Lung (tissue), 12 donors: Measurements from ENCODE around the gene GPR34. TPM values are rescaled to one million over a fixed set of nuclear protein-coding genes. Genes with fewer than 3 reads are reported as not detected.

Experiments used
- ATAC-seq: fragments of 200-7000 bp; cut with Tn5 transposase; one replicate; pipeline ENCODE4 v1.9.1; 2020; ENCODE audit warnings: moderate number of reproducible peaks; ENCODE audit not compliant: insufficient read depth, low FRiP score
- DNase-seq, 3 donors: peaks; one replicate each; pipeline ENCODE4 v3.0.0-alpha.2; 2013 to 2017
- H3K27ac ChIP-seq, 2 donors: one replicate each; pipeline ENCODE4 v1.5.1; 2013; ENCODE audit warnings: mild to moderate bottlenecking in 2 of 2, moderate library complexity in 2 of 2, control low read depth in 1 of 2, inconsistent platforms in 1 of 2, low read depth in 1 of 2, low read length in 1 of 2
- H3K27me3 ChIP-seq, 3 donors: one replicate each; pipeline ENCODE4 v1.5.1; 2013; ENCODE audit warnings: low read length in 2 of 3; ENCODE audit not compliant: control insufficient read depth in 3 of 3, insufficient read depth in 3 of 3
- H3K36me3 ChIP-seq, 4 donors: one replicate each; pipeline ENCODE4 v1.5.1; 2013; ENCODE audit warnings: low read length in 4 of 4, mild to moderate bottlenecking in 1 of 4, moderate library complexity in 1 of 4; ENCODE audit not compliant: control insufficient read depth in 4 of 4, insufficient read depth in 4 of 4
- H3K4me1 ChIP-seq, 5 donors: one replicate each; pipeline ENCODE4 v1.5.1; 2013; ENCODE audit warnings: low read length in 5 of 5, mild to moderate bottlenecking in 2 of 5, moderate library complexity in 1 of 5; ENCODE audit not compliant: control insufficient read depth in 5 of 5, insufficient read depth in 5 of 5
- H3K4me3 ChIP-seq: one replicate; pipeline ENCODE4 v1.5.1; 2013; ENCODE audit warnings: mild to moderate bottlenecking, control low read depth, moderate library complexity
- H3K9ac ChIP-seq, 2 donors: one replicate each; pipeline ENCODE4 v1.5.1; 2013; ENCODE audit warnings: low read length in 2 of 2, control low read depth in 1 of 2; ENCODE audit not compliant: insufficient read depth in 1 of 2
- H3K9me3 ChIP-seq, 4 donors: one replicate each; pipeline ENCODE4 v1.5.1; 2013; ENCODE audit warnings: low read length in 3 of 4, mild to moderate bottlenecking in 1 of 4, moderate library complexity in 1 of 4; ENCODE audit not compliant: control insufficient read depth in 4 of 4, insufficient read depth in 3 of 4
- WGBS, 2 donors: extraction: QIAGEN DNeasy Blood & Tissue Kit; methylation state at CpG; one replicate each; pipeline ENCODE4 v1.1.7; 2013; 5-methylcytosine and 5-hydroxymethylcytosine counted together
- polyA plus RNA-seq, 2 donors: library from polyadenylated mRNA; stranded (reverse); fragments of 200-250 nt; gene quantifications; one replicate each; pipeline ENCODE4 v1.2.1, GENCODE V29; 2013
- total RNA-seq, 2 donors: library from RNA; depleted of rRNA in 1 of 2; stranded (reverse); fragments of >200 nt in 1 of 2; gene quantifications; one replicate each; pipeline ENCODE4 v1.2.1, GENCODE V29; 2014 to 2021
- TF ChIP-seq, protein P1 (sequence below): IDR thresholded peaks from 2 replicates; pipeline ENCODE4 v1.5.1; 2012; ENCODE audit warnings: mild to moderate bottlenecking; ENCODE audit errors: control extremely low read depth, extremely low read depth
- donor health status: control.
- donor health status: control.
- donor health status: Bipolar disorder and iron deficiency.
- donor health status: healthy.
- donor health status: DM: yes; HTN: yes; CAD: no.

Gene GPR34
- total and polyA plus RNA-seq, 4 donors: 4.3 to 9.8 (median 5.3) TPM

GRCh38 chrX:41686788-41687187 lies 2.0 kb upstream of the GPR34 start:
- 31 to 69% methylated on average over 4 of the region's 4 CpGs for WGBS, 2 donors
- Histone ChIP-seq H3K27ac (no peak overlapping the region), H3K9me3 (no peaks in the 10 kb centered on the region), H3K36me3 (no peaks in the 10 kb centered on the region), H3K4me1 (no peaks in the 10 kb centered on the region), H3K9ac (no peak overlapping the region), H3K27me3 (peaks cover 0 to 30% (median 2%) of the 10 kb centered on the region in 3 donors), H3K4me3 (no peak overlapping the region)
- no peak for ATAC-seq
- TF ChIP-seq, protein P1, sequence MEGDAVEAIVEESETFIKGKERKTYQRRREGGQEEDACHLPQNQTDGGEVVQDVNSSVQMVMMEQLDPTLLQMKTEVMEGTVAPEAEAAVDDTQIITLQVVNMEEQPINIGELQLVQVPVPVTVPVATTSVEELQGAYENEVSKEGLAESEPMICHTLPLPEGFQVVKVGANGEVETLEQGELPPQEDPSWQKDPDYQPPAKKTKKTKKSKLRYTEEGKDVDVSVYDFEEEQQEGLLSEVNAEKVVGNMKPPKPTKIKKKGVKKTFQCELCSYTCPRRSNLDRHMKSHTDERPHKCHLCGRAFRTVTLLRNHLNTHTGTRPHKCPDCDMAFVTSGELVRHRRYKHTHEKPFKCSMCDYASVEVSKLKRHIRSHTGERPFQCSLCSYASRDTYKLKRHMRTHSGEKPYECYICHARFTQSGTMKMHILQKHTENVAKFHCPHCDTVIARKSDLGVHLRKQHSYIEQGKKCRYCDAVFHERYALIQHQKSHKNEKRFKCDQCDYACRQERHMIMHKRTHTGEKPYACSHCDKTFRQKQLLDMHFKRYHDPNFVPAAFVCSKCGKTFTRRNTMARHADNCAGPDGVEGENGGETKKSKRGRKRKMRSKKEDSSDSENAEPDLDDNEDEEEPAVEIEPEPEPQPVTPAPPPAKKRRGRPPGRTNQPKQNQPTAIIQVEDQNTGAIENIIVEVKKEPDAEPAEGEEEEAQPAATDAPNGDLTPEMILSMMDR: no peak
- no peak for DNase-seq

- ATAC-seq (no peak), DNase-seq (no peak)
- Histone ChIP-seq H3K9me3 (no peaks in the 10 kb centered on the region), H3K9ac (no peak overlapping the region), H3K27ac (no peak overlapping the region), H3K27me3 (peaks cover 0 to 34% (median 2%) of the 10 kb centered on the region in 3 donors), H3K4me1 (no peaks in the 10 kb centered on the region), H3K4me3 (no peak overlapping the region), H3K36me3 (no peaks in the 10 kb centered on the region)
- WGBS, 2 donors: 23 to 80% methylated on average over 2 of the region's 2 CpGs
- TF ChIP-seq, protein P1: no peak
Observed at GRCh38 chrX:41688156-41688555, 617 bp upstream of the GPR34 start.

DNA sequence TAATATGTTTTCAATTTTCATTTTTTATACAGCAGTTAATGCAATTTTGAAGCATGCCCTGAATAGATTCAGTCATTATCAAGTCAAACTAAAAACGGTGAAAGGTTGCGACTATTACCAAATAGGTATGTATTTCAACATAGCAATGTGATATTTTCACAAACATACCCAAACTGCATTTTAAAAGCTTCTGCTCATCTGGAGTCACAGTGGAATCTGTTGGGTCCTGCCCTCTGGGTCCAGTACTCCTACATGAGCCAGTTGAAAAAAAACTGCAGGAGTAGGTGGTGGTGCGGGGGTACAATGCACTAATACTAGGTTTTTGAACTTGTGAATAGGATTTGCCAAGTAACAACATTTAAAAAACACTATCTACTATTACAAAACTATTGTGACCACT lies 938 bp downstream of the GPR34 start:
- H3K4me3 ChIP-seq: no peak overlapping the region
- 54 to 82% methylated on average over 3 of the region's 3 CpGs for WGBS, 2 donors
- H3K27ac ChIP-seq: no peak overlapping the region
- peaks cover 0 to 38% (median 2%) of the 10 kb centered on the region in 3 donors for H3K27me3 ChIP-seq
- H3K4me1 ChIP-seq: no peaks in the 10 kb centered on the region
- no peak for ATAC-seq
- no peaks in the 10 kb centered on the region for H3K36me3 ChIP-seq
- DNase-seq: no peak
- H3K9ac ChIP-seq: no peak overlapping the region
- no peaks in the 10 kb centered on the region for H3K9me3 ChIP-seq
- TF ChIP-seq, protein P1: no peak

DNA sequence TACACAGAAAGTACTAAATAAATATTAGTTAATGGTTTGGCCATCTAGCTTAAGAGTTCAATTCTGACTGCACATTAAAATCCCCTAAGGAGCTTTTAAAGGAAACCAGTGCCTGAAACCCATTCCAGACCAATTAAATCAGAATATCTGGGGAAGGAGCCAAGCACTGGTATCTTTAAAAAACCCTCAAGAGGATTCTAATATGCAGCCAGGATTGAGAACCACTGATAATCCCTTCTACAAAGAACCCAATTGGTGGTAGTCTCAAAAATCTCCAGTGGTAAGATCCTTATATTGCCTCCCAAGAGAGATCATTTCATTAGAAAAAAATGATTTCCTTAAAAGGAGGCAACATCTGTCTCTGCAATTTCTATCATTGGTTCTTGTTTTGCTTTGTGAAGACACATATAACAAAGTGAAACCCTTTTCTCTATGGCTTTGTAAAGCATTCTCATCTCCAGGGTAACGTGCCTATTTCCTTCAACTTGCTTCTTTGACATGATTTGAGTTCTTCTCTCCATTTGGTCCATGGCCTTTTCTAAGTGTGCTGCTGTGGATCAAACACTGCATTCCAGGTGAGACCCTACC lies 3.5 kb downstream of the GPR34 start:
- no peak overlapping the region for H3K4me3 ChIP-seq
- 68 to 88% methylated on average over 1 of the region's 1 CpG for WGBS, 2 donors

More for the DNA sequence above, 3.5 kb downstream of the GPR34 start:
- TF ChIP-seq, protein P1: no peak
- DNase-seq (no peak), ATAC-seq (no peak)
- H3K36me3 ChIP-seq: no peaks in the 10 kb centered on the region
- no peak overlapping the region for H3K27ac ChIP-seq
- H3K4me1 ChIP-seq: no peaks in the 10 kb centered on the region
- peaks cover 0 to 35% (median 0%) of the 10 kb centered on the region in 3 donors for H3K27me3 ChIP-seq
- no peaks in the 10 kb centered on the region for H3K9me3 ChIP-seq
- H3K9ac ChIP-seq: no peak overlapping the region
